COLO829 (cell line): ENCODE results near the gene SNAI1.

Experiments
- DNase-seq: peaks from one replicate; pipeline ENCODE4 v3.0.0; 2012; ENCODE audit warnings: low spot score

SNAI1 gene

GRCh38 chr20:50037575-50037974 is 54.8 kb downstream of the SNAI1 start:
- DNase-seq: no peak

- DNase-seq: no peak
Observed at GRCh38 chr20:50038169-50038568, 55.4 kb downstream of the SNAI1 start.
